ENCODE results near the gene PARP4.
"Not testable (repeated sequence)": the region's sequence is repeated elsewhere in the genome, so short reads cannot be mapped to it uniquely, and the experiment has no call there.

The PARP4 gene

DNA sequence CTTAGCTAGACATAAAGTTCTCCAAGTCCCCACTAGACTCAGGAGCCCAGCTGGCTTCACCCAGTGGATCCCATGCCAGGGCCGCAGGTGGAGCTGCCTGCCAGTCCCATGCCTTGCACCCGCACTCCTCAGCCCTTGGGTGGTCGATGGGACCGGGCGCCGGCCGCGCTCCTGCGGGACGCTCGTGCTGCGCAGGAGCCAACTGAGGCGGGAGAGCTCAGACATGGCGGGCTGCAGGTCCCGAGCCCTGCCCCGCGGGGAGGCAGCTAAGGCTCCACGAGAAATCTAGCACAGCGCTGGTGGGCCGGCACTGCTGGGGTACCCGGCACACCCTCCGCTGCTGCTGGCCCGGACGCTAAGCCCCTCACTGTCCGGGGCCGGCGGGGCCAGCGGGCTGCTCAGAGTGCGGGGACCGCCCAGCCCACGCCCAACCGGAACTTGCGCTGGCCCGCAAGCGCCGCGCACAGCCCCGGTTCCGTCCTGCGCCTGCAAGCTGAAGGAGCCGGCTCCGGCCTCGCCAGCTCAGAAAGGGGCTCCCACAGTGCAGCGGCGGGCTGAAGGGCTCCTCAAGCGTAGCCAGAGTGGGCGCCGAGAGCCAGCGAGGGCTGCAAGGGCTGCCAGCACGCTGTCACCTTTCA lies 5.8 kb downstream of the PARP4 start:
- Histone ChIP-seq H3K4me1 (ENCODE audit: insufficient read depth, low read length, poor library complexity, severe bottlenecking) (peaks cover 11% of the 10 kb centered on the region), H3K9me3 (ENCODE audit: insufficient read depth, low read depth, low read length) (no peaks in the 10 kb centered on the region), H3K9me2 (replicated peaks; ENCODE audit: low read depth, low read length) (no peaks in the 10 kb centered on the region), H3K9ac (ENCODE audit: low read depth, low read length, poor library complexity, severe bottlenecking) (no peak overlapping the region), H2AFZ (ENCODE audit: low read length) (no peak overlapping the region), H3K4me2 (ENCODE audit: low read depth, low read length, poor library complexity, severe bottlenecking) (no peak overlapping the region), H3F3A (ENCODE audit: low read depth) (no peaks in the 10 kb centered on the region), H3K79me2 (ENCODE audit: insufficient read depth, low read length) (peaks cover 77% of the 10 kb centered on the region), H3K36me3 (ENCODE audit: insufficient read depth, low read length) (peaks cover 4% of the 10 kb centered on the region; the same call in 1 of the 2 replicates), H3K27me3 (ENCODE audit: insufficient read depth, low read length, poor library complexity, severe bottlenecking) (no peaks in the 10 kb centered on the region), H3K4me3 (ENCODE audit: low read length, poor library complexity, severe bottlenecking) (no peak overlapping the region), H4K20me1 (ENCODE audit: insufficient read depth, low read length, poor library complexity, severe bottlenecking) (peaks cover 31% of the 10 kb centered on the region)
- TF ChIP-seq EZH2phosphoT487 (IDR thresholded peaks at IDR 0.05; ENCODE audit: borderline replicate concordance) = no peak
- TF ChIP-seq, protein P1, sequence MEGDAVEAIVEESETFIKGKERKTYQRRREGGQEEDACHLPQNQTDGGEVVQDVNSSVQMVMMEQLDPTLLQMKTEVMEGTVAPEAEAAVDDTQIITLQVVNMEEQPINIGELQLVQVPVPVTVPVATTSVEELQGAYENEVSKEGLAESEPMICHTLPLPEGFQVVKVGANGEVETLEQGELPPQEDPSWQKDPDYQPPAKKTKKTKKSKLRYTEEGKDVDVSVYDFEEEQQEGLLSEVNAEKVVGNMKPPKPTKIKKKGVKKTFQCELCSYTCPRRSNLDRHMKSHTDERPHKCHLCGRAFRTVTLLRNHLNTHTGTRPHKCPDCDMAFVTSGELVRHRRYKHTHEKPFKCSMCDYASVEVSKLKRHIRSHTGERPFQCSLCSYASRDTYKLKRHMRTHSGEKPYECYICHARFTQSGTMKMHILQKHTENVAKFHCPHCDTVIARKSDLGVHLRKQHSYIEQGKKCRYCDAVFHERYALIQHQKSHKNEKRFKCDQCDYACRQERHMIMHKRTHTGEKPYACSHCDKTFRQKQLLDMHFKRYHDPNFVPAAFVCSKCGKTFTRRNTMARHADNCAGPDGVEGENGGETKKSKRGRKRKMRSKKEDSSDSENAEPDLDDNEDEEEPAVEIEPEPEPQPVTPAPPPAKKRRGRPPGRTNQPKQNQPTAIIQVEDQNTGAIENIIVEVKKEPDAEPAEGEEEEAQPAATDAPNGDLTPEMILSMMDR (conservative IDR thresholded peaks at IDR 0.05; ENCODE audit: low read length) = no peak

DNA sequence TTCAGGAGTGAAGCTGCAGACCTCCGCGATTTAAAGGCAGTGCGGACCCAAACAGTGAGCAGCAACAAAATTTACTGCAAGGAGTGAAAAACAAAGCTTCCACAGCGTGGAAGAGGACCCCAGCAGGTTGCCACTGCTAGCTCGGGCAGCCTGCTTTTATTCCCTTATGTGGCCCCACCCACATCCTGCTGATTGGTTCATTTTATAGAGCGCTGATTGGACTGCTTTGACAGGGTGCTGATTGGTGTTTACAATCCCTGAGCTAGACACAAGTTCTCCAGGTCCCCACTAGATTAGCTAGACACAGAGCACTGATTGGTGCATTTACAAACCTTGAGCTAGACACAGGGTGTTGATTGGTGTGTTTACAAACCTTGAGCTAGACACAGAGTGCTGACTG lies 6.3 kb downstream of the PARP4 start:
- not testable (repeated sequence) for H3K9me3 ChIP-seq (ENCODE audit: insufficient read depth, low read depth, low read length); H3K4me1 ChIP-seq (ENCODE audit: insufficient read depth, low read length, poor library complexity, severe bottlenecking); H2AFZ ChIP-seq (ENCODE audit: low read length); H3K9me2 ChIP-seq (replicated peaks; ENCODE audit: low read depth, low read length); H3K4me2 ChIP-seq (ENCODE audit: low read depth, low read length, poor library complexity, severe bottlenecking); H3F3A ChIP-seq (ENCODE audit: low read depth); H3K9ac ChIP-seq (ENCODE audit: low read depth, low read length, poor library complexity, severe bottlenecking); H3K27me3 ChIP-seq (ENCODE audit: insufficient read depth, low read length, poor library complexity, severe bottlenecking); H3K4me3 ChIP-seq (ENCODE audit: low read length, poor library complexity, severe bottlenecking); H3K36me3 ChIP-seq (ENCODE audit: insufficient read depth, low read length)
- peaks cover 72% of the 10 kb centered on the region for H3K79me2 ChIP-seq (ENCODE audit: insufficient read depth, low read length)
- H4K20me1 ChIP-seq (ENCODE audit: insufficient read depth, low read length, poor library complexity, severe bottlenecking) = peaks cover 26% of the 10 kb centered on the region

DNA sequence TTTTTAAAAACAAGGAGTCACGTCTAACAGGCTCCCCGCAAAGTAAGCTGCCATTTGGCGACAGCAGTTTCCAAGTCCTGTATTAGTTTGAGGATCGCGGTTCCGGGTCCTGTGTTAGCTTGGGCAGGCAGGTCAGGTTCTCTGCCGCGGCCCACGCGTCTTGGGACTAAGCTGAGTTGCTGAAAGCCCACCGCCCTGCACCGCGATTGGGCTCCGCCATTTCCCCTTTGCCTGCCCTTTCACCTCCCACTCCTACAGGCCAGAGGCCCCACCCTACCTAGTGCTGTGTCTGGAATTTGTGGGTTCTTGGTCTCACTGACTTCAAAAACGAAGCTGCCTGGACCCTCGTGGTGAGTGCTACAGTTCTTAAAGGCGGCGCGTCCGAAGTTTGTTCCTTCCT lies 6.8 kb downstream of the PARP4 start:
- TF ChIP-seq EZH2phosphoT487 (IDR thresholded peaks at IDR 0.05; ENCODE audit: borderline replicate concordance) = no peak
- TF ChIP-seq, protein P1 (conservative IDR thresholded peaks at IDR 0.05; ENCODE audit: low read length) = no peak
- Histone ChIP-seq H3K79me2 (ENCODE audit: insufficient read depth, low read length) (peaks cover 67% of the 10 kb centered on the region), H3K9me2 (replicated peaks; ENCODE audit: low read depth, low read length) (no peaks in the 10 kb centered on the region), H3K4me2 (ENCODE audit: low read depth, low read length, poor library complexity, severe bottlenecking) (no peak overlapping the region), H3K27me3 (ENCODE audit: insufficient read depth, low read length, poor library complexity, severe bottlenecking) (no peaks in the 10 kb centered on the region), H3F3A (ENCODE audit: low read depth) (no peaks in the 10 kb centered on the region), H3K4me3 (ENCODE audit: low read length, poor library complexity, severe bottlenecking) (no peak overlapping the region), H2AFZ (ENCODE audit: low read length) (no peak overlapping the region), H4K20me1 (ENCODE audit: insufficient read depth, low read length, poor library complexity, severe bottlenecking) (peaks cover 22% of the 10 kb centered on the region), H3K9ac (ENCODE audit: low read depth, low read length, poor library complexity, severe bottlenecking) (no peak overlapping the region), H3K4me1 (ENCODE audit: insufficient read depth, low read length, poor library complexity, severe bottlenecking) (peaks cover 3% of the 10 kb centered on the region), H3K36me3 (ENCODE audit: insufficient read depth, low read length) (peaks cover 10% of the 10 kb centered on the region; the same call in 1 of the 2 replicates), H3K9me3 (ENCODE audit: insufficient read depth, low read depth, low read length) (no peaks in the 10 kb centered on the region)

DNA sequence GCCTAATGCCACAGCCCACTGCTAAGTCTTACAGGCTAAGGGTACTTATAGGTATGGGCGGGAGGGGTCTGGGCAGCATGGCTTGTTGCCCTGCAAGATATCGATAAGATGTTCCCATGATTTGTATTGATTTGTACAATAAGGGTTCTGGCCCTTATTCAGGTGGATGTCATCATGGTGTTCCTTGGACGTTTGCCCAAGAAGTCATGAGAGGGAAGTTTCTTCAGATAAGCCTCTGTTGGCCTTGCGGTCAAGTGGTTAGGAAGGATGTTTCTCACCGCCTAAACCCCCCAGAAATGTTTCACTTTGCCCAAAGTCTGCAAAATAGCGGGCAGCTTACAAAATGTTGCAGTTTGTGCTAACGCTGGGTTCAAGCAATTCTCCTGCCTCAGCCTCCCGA lies 7.3 kb downstream of the PARP4 start:
- H3K4me2 ChIP-seq (ENCODE audit: low read depth, low read length, poor library complexity, severe bottlenecking) = no peak overlapping the region
- H2AFZ ChIP-seq (ENCODE audit: low read length) = no peak overlapping the region
- H4K20me1 ChIP-seq (ENCODE audit: insufficient read depth, low read length, poor library complexity, severe bottlenecking) = peaks cover 17% of the 10 kb centered on the region
- no peaks in the 10 kb centered on the region for H3K4me1 ChIP-seq (ENCODE audit: insufficient read depth, low read length, poor library complexity, severe bottlenecking)
- H3K9ac ChIP-seq (ENCODE audit: low read depth, low read length, poor library complexity, severe bottlenecking) = no peak overlapping the region
- no peak for TF ChIP-seq EZH2phosphoT487 (IDR thresholded peaks at IDR 0.05; ENCODE audit: borderline replicate concordance)
- TF ChIP-seq, protein P1 (conservative IDR thresholded peaks at IDR 0.05; ENCODE audit: low read length) = no peak
- H3F3A ChIP-seq (ENCODE audit: low read depth) = no peaks in the 10 kb centered on the region
- H3K36me3 ChIP-seq (ENCODE audit: insufficient read depth, low read length) = peaks cover 12% of the 10 kb centered on the region; the same call in 1 of the 2 replicates
- H3K9me3 ChIP-seq (ENCODE audit: insufficient read depth, low read depth, low read length) = no peaks in the 10 kb centered on the region
- H3K27me3 ChIP-seq (ENCODE audit: insufficient read depth, low read length, poor library complexity, severe bottlenecking) = no peaks in the 10 kb centered on the region
- H3K79me2 ChIP-seq (ENCODE audit: insufficient read depth, low read length) = peaks cover 62% of the 10 kb centered on the region
- H3K4me3 ChIP-seq (ENCODE audit: low read length, poor library complexity, severe bottlenecking) = no peak overlapping the region
- no peaks in the 10 kb centered on the region for H3K9me2 ChIP-seq (replicated peaks; ENCODE audit: low read depth, low read length)

Measured in Loucy (cell line).